GM19025 (cell line): ENCODE measurements around the gene KRTAP10-2.
"Not testable (repeated sequence)": the region's sequence is repeated elsewhere in the genome, so short reads cannot be mapped to it uniquely, and the experiment has no call there.

Experiments used
- ATAC-seq: cut with Tn5 transposase; IDR thresholded peaks from one replicate; pipeline ENCODE4 v1.9.1; 2021; ENCODE audit warnings: mild to moderate bottlenecking, low read depth, moderate library complexity; ENCODE audit not compliant: unreplicated experiment

Gene KRTAP10-2

GRCh38 chr21:44568667-44569556 lies 17.6 kb upstream of the KRTAP10-2 start:
- ATAC-seq = no peak

GRCh38 chr21:44568261-44568660 lies 17.0 kb upstream of the KRTAP10-2 start:
- ATAC-seq = no peak

GRCh38 chr21:44567481-44568171 lies 16.3 kb upstream of the KRTAP10-2 start:
- ATAC-seq = no peak

GRCh38 chr21:44566403-44566802 lies 15.1 kb upstream of the KRTAP10-2 start:
- no peak for ATAC-seq

GRCh38 chr21:44564886-44565598 lies 13.7 kb upstream of the KRTAP10-2 start:
- ATAC-seq = no peak

- ATAC-seq = no peak
Observed at GRCh38 chr21:44564099-44564498, 12.8 kb upstream of the KRTAP10-2 start.

- ATAC-seq = no peak
Observed at GRCh38 chr21:44558695-44559094, 7.4 kb upstream of the KRTAP10-2 start, which contains the start of gene KRTAP10-3. TSS of gene KRTAP10-3 (minus strand) at chr21:44558795. CDS start at chr21:44558715, 80 bp downstream.

GRCh38 chr21:44558329-44558675 lies 7.0 kb upstream of the KRTAP10-2 start:
- not testable (repeated sequence) for ATAC-seq

GRCh38 chr21:44557491-44558328 lies 6.4 kb upstream of the KRTAP10-2 start:
- ATAC-seq = no peak

GRCh38 chr21:44556879-44557278 lies 5.6 kb upstream of the KRTAP10-2 start:
- ATAC-seq = no peak

GRCh38 chr21:44555200-44555875 lies 4.0 kb upstream of the KRTAP10-2 start:
- no peak for ATAC-seq

GRCh38 chr21:44552681-44553080 lies 1.4 kb upstream of the KRTAP10-2 start:
- ATAC-seq = no peak

GRCh38 chr21:44552136-44552535 lies 831 bp upstream of the KRTAP10-2 start:
- ATAC-seq = no peak

GRCh38 chr21:44550807-44551206 lies 498 bp downstream of the KRTAP10-2 start:
- ATAC-seq = no peak

- ATAC-seq = not testable (repeated sequence)
Observed at GRCh38 chr21:44550285-44550684, 1.0 kb downstream of the KRTAP10-2 start.

- no peak for ATAC-seq
Observed at GRCh38 chr21:44549525-44550211, 1.6 kb downstream of the KRTAP10-2 start.

- ATAC-seq = no peak
Observed at GRCh38 chr21:44548922-44549321, 2.4 kb downstream of the KRTAP10-2 start.

GRCh38 chr21:44548381-44548780 lies 2.9 kb downstream of the KRTAP10-2 start:
- no peak for ATAC-seq
